ENCODE measurements around the gene NAV2.

NAV2 gene

DNA sequence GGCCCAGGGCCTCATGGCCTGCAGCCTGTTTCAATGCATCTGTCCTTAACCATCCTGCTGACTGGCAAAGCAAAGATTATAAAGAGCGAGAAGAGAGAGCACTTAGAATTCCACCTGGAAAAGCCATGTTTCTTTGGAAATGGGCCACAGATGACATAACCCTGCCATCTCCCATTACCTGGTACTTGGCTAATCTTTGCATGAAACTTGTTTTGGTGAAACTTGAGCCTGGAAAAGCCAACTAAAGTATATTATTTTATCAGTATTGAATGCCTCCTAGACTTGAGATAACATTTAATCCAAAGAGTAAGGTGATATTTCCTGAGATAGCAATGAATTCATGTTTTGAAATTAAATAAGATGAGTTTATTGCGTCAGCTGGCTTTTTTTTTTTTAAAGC lies 72.6 kb downstream of the NAV2 start:
- DNase-seq = no peak

DNA sequence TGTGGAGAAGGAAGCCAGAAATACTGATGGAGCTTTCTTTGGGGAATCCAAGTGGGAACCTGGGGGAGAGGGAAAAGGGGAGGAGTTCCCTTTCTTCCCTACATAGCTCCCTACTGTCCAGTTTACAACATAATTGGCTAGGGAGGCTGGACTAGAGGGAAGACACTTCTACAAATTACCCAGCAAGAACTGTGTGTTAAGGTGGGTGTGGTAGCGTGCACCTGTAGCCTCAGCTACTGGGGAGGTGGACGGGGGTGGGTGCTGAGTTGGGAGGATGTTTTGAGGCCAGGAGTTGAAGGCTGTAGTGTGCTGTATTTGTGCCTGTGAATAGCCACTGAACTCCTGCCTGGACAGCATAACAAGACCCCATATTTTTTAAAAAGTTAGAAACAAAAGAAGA lies 74.0 kb downstream of the NAV2 start:
- DNase-seq = no peak

DNA sequence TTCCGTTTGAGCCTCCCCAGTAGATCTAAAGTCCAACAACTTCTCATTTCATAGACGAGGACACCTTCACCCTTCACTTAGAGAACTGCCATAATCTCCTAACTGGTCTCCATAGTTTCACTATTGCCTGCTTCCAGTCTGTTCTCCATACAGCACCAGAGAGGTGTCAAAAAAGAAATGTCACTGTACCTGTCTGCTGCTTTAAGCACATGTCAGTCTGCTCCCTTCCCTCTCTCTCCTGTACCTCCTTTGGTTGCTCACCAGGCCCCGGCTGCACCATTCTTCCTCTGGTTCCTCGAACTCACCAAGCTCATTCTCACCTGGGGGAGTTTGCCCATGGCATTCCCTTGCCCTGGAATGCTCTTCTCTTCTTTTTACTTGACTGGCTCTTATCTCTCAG lies 75.8 kb downstream of the NAV2 start:
- DNase-seq = no peak

DNA sequence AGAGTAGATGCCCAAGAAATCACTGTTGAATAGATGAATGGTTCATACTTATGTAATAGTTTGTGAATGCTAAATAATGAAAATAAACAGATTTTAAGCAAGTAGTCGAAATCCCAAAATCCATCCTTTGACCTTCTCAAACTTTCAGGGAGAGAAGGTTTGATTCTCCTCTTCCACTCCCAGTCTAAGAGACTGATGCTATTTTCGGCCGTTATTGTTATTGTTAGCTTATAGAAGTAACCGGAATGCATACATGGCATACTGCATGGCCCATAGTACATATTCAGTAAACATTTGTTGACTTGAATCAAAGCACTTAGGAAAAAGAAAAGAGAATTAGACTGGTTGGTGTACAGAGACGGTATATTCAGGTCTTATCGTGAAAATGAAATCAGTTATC lies 76.6 kb downstream of the NAV2 start:
- no peak for DNase-seq

DNA sequence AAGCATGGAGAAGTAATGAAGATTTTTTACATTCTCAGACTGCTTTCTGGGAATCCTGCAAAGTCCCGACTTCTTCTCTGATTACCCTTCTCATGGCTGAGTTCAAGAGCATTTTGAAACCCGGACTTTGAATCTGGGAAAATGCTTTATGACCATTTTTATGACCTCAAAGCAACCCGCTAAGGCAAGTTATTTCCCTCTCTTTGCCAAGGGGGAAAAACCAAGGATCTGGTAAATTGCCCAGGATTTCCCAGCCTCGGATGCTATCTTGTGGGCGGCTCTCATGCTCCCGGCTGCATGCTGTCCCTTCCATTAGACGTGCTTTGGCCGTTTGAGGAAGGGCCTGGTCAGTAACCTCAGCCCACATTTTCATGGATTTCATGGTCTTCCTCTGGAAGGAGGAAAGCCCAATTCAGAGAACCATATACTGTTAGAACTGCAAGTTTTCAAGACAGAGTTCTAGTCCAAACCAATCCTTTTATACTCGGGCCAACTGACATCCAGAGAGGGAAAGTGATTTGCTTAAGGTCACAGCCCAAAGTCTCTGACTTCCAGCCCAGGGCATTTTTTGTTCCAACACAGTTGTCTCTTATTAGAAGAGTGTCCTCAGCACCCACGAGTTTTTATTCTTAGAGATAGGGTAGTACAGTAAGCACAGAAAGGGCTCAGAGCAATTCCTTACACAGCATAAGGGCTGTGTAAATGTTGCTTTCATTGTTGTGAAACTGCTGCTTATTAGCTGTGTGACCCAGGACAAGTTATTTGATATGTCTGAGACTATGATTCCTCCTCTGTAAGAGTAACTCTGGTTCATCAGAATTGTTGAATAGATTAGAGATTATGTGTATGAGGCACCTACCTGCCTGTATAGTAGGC lies 77.4 kb downstream of the NAV2 start:
- no peak for DNase-seq

DNA sequence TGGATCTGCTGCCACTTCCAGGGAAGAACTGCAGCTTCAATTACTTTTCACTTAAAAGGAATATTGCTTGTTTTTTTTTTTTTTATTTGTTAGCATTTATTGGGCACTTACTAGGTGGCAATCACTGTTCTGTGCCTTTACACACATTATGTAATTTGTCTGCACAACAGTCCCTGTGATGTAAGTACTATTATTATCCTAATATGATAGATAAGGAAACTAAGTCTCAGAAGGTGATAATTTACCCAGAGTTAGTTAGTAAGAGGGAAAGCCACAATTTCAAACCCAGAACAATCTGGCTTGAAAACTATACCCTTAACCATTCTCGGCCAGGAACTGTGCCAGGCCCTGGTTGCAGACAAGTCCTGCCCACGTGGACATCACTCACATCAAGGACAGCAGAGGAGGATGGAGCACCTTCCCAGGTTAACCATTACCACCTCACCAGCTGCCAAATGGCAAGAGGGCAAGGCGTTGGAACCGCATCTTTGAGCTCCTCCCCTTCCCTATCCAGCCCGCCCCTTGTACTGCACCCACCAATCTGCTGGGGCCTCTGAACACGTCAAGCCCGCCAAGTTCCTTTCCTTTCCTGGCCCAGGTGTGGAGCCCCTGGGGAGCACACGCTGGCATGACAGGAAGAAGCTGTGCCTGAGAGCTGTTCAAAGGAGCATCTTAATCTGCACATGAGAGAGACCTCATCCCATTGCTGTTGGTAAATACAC lies 78.4 kb downstream of the NAV2 start:
- DNase-seq = no peak

DNA sequence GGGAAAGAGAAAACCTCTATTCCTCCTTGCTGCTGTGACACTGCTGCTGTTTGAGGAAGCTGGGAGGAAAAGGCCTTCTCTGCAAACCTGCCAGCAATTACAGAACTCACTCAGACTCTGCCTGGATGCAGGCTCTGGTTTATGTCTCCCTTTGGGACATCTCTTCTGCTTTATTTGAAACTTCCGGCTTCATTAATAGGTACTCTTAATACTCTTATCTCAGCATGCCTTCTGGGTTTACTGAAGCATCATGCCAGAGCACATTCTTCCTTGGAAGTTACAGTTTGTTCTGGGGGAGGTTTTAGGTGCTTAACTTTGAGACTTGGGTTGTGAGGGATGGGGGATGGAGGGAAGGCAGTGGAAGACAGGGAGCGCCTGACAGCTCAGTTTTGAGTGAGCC lies 79.9 kb downstream of the NAV2 start:
- no peak for DNase-seq

DNA sequence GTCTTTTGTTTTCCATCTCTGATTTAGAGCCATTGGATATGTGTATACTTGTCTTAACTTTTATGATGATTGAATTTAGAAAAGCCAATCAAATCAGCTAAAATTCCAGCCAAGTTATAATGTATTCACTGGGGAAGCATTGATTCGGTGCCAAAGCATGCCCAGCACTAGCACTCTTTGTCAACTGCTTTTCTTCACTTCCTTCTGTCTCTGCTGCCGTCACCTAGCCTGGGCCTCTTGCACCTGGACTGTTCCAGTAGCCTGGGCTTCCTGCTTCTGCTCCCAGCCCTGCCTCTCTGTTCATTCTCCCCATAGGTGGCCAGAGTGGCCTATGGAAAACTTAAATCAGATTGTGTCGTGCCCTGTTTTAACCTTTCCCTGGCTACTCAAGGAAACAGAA lies 80.7 kb downstream of the NAV2 start:
- no peak for DNase-seq

DNA sequence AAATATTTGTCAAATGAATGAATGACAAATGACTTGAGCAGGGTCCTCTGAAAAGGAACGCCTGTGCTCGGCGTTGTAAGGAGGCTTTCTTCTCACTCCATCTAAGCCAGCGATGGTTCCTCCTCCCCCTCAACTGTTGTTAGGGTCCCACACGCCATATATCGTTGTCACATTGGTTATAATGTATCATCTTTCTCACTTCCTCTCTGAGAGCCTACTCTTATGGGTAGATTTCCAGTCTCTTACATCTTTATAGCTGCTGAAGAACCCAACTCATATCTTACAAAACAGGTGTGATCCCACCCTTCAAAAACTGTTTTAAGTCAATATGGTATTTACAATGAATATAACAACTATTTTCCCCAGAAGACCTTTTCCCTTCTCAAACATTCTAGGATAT lies 81.5 kb downstream of the NAV2 start:
- DNase-seq = no peak

DNA sequence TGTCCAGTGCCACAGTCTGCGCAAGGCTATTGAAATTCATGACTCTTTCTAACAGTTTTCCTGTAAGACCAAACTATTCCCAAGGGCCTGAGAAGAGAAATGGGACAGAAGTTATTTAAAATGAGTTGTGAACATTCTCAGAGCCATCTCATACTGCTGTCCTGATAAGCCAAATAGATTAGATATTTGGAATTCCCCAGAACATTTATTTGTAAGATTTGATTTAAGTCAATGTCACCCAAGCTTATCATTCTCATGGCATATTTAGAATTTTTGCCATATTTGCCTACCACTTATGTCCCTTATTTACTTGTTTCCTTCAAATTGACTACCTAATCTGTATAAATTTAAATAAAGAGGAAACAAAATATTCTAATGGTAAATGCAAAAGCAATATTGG lies 82.4 kb downstream of the NAV2 start:
- DNase-seq = no peak

DNA sequence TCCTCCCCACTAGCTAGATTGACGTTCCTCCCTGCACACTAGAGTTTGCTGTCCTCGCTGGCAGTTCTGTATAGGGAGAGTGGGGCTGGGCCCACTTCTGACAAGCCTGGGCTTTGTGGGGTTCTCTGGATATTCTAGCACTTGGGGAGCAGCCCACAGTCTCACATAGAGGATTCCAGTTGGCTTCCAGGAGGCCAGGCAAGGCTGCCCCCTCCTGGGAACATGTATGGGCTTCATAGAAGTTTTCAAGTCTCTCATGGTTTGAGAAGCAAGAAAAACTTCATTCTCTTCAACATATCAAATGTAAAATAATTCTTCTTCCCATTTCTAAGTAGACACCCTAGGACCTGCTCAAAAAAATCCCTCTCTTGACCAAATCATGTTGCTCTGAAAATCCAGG lies 87.5 kb downstream of the NAV2 start:
- no peak for DNase-seq

DNA sequence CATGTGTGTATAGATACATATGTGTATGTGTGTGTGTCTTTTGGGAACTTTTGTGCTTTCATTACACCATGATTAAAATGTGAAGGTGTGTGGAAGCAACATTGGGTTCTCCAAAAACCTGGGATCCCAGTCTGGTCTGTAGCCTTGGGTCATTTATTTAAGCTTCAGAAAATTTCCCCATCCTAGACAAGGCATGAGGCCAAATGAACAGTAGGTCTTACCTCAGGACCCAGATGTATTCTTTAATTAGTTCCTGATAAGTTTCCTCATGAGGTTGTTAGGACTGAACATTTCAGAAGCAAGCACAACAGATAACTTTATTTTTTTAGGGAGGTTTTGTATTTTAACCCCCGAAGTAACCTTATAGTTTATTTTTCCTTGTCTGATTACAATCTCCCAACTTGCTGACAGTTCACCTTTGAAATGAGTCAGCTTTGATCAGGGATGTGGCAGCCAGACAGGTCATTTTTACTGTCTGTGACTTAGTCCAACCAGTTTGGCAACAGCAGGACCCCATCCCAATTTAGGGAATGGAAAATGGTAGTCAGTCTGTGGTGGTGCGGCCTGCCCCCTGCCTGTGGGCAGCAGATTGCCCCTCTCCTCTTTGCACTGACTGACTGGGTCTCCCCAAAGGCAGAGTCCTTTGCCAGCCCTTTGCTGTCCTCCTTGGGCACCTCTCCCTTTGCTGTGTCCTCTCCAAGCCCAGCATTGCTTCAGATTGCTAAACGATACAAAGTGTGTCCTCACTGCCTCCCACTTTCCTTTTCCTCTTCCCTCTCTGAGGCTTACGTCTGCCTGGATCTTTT lies 88.3 kb downstream of the NAV2 start:
- DNase-seq = no peak

DNA sequence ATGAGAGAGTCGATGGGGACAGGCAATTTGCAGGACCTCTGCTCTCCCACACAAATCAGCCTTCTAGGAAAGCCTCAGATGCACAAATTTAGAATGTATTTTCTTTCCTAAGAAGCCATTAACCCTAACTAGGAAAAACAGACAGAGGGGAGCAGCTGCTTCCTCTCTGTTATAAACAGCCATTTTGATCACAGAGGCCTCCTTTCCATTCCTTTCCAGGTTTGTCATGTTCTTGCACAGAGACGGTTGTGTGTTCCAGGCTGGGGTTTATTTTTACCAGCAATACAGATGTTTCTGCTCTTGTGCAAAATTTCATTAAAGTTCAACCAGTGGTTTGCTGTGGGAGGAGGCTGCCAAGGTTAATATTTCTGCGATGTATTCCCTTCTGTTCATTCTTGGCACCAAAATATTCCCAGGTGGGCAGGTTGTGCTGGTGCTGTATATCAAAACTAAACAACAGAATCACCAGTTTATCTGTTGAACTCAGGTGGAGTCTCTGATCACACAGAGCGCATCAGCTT lies 90.2 kb downstream of the NAV2 start:
- DNase-seq = no peak

DNA sequence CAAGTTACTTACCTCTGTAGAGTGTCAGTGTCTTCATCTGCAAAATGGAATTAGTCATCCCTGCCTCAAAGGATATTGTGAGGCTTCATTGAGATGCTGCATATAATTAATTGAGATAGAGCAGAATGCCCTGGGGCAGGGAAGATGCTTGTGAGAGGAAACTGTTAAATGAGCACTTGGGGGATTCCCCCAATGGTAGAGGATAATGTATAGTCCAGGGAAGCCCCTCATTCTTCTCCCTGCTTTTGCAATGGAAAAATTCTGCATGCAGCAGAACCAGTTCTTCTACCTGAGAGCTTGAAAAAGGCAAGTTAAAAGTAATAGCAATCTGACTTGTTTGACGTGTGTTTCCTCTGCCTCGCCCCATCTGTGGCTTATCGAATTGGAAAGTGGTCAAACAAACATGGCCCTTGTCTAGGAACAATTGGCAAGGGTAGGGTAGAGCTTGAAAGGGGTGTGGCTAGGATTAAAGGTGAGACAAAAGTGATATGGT lies 90.9 kb downstream of the NAV2 start:
- DNase-seq = no peak

DNA sequence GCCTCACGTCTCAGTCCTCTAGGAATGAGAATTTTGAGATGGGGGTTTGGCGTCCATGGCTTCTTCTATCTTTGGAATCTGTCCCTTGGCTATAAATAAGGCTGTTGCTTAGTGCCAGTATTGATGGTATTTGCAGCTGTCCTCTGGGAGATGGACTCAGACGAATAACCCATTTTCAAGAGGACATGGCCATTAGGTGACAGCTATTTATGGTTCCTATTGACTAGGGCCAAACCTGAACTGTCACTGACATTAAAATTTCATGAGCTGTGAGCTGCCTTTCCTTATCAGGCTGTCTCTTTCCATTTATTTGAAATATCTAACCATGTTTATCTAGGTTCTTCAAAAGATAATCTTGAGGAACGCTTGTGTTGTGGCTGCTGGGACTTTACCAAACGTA lies 92.7 kb downstream of the NAV2 start:
- no peak for DNase-seq

DNA sequence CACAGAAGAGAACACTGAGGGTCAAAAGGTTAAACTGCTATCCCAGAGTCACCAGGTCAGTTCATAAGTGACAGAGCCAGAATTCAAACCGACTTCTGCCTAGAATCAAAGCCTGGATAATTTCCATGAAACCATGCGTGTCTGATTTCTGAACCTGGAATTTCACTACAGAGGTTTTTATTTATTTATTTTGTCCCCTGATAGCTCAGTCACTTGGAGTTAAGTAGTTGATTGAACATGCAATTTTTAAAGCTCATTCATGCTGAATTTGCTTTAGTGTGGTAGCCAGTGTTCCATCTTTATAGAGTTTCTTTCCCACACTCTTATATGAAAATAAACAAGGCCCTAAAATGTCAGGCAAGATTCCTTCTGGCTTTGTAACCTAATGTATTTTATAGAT lies 93.2 kb downstream of the NAV2 start:
- DNase-seq = no peak

DNA sequence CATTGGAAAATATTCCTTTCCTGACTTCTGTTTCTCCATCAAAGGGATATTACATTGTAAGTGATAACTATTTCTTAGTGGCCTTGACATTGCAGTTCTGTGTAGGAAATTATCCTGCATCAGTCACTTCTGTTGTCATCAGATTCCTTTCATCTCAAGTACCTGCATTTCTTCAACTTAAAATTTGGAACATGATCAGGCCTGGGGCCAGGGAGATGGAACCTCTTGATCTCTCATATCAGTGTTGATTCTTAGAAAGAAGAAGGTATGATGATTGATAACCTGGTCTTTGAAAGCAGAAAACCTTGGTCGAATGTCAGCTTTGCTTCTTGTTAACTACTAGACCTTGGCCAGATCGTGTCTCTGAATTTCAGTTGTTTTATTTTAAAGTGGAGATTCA lies 93.6 kb downstream of the NAV2 start:
- DNase-seq = no peak

DNA sequence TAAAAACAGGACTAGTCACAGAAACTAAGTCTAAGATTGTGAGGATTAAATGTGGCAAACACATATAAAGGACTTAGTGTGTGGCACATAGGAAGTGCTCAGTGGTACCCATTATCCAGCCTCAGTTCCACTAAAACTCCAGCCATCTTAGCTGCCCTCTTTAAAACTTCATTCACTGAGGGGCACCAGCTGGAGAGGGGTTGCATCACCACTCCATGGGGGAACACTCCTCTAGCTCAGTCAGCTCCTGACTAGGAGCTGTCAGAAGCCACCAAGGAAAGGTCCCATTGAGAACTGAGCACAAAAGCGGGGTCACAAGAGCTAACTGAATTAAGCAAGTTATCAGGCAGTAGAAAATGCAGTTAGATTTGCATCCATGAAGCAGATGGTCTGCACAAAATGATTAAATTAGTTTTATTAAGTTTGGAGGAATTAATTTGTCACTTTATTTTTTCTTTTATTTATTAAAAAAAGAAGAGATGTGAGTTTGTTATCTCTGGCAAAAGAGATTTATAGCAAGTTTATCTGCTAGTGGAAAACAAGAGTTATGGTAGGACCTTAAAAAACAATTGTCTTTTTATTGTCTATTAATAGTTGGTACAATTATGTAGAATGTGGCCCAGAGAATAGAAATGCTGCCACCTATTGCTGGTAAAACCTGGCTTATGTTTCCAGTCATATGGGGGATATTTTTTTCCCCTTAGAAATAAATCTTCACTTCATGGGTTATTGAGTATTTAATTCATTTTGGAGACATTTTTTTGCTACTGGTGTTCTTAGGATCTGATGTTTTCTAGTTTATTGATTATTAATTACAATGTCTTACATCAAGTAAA lies 95.7 kb downstream of the NAV2 start:
- DNase-seq = no peak

DNA sequence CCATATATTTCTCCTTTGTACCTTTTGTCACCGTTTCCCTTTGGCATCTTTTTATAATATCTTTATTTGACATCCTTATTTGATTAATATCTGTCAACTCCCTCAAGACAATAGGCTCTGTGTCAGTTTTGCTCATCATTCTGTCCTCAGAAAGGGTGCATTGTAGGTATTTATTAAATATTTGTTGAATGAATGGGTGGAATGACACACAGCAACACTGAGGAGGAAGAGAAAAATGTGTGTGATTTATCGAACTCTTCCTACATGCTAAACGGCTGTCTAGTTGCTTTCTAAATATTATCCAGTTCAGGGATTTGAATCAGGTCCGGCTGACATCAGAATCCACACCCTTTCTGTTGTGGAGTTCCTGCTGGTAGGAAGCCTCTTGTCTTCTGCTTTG lies 98.2 kb downstream of the NAV2 start:
- no peak for DNase-seq

DNA sequence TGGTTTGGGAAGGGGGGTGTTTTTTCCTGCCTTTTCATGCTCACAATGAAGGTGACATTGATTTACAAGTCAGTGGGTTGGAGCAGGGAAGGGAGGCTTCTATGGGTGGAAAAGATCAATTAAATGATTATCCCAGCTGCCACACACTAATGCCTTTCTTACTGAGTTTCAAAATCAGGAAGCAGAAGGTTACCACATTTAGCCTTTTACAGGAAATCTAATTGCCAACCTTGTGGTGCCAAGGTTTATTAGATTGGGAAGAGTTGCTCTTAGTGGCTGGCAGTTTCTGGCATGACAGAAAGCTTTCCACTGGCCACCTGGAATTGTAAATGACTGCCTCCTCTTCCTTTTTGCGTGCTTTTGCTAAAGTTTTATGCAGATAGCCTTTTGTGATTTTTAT lies 98.7 kb downstream of the NAV2 start:
- no peak for DNase-seq

DNA sequence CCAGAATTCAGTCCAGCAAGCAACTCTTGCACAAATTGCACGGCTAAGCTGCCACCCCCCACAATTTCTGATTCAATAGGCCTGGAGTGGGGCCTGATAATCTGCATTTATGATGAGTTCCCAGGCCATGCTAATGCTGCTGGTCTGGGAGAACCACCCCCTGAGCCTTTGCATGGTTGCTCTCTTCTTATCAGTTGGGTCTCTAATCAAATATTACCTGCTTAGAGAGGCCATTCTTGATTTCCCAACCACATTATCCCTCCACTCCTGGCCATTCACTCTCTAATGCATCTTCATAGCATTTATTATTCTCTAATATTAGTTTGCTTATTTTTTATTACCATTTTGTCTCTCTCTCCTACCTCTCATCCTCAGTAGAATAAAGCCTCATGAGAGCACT lies 99.5 kb downstream of the NAV2 start:
- DNase-seq = no peak

DNA sequence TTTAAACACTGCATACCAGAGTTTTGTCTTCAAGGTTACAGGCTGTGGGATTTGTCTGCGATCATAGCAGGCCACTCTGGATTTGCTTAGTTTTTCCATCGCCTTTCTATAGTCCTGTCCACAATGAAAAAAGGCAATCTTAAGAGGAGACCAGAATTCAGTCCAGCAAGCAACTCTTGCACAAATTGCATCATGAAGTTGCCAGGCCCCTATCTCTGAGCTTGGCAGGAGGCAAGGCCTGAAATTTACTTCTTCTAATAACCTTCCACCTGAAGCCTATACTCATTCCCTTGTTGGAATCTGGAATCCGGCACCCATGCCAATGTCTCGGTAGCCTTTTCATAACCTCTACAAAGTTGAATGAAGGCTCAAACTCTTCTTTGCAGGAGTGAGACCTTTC lies 100.1 kb downstream of the NAV2 start:
- DNase-seq = no peak

Data from stimulated activated CD4-positive, alpha-beta T cell treated with anti-CD3 and anti-CD28 coated beads, Interleukin-15, amount 100 ng/mL, for 24 hours (primary cell).